T-helper 1 cell treated with Interleukin-12 subunit alpha and Interleukin-12 subunit beta and Interleukin-4 antibody, amounts not matched to agents 30 μg/mL and 1 μg/mL, for 36 hours (primary cell): Measurements from ENCODE around the gene PSMD13.
"Not testable (repeated sequence)": the region's sequence is repeated elsewhere in the genome, so short reads cannot be mapped to it uniquely, and the experiment has no call there.

Experiments used
- H3K27ac Mint-ChIP-seq: one replicate; pipeline ENCODE4 v1.8.0; 2021; ENCODE audit warnings: mild to moderate bottlenecking, mixed read lengths
- H3K27me3 Mint-ChIP-seq: one replicate; pipeline ENCODE4 v1.8.0; 2021; ENCODE audit warnings: low read depth, mixed read lengths
- H3K36me3 Mint-ChIP-seq: one replicate; pipeline ENCODE4 v1.8.0; 2021; ENCODE audit warnings: low read depth, mixed read lengths
- H3K4me1 Mint-ChIP-seq: one replicate; pipeline ENCODE4 v1.8.0; 2021; ENCODE audit warnings: low read depth, mixed read lengths
- H3K4me3 Mint-ChIP-seq: one replicate; pipeline ENCODE4 v1.8.0; 2021; ENCODE audit warnings: mild to moderate bottlenecking, moderate library complexity, mixed read lengths
- H3K9me3 Mint-ChIP-seq: one replicate; pipeline ENCODE4 v1.8.0; 2021; ENCODE audit warnings: mixed read lengths

PSMD13 gene

GRCh38 chr11:286977-287820, 50.4 kb downstream of the PSMD13 start:
- H3K4me1 Mint-ChIP-seq: peaks cover 34% of the 10 kb centered on the region
- peaks cover 18% of the 10 kb centered on the region for H3K27me3 Mint-ChIP-seq
- H3K4me3 Mint-ChIP-seq: peak overlapping the region; percentile 98
- H3K27ac Mint-ChIP-seq: peak overlapping the region; percentile 97
- not testable (repeated sequence) for H3K9me3 Mint-ChIP-seq
- H3K36me3 Mint-ChIP-seq: peaks cover 29% of the 10 kb centered on the region

GRCh38 chr11:287821-288477, 51.2 kb downstream of the PSMD13 start:
- Mint-ChIP-seq H3K36me3 (peaks cover 21% of the 10 kb centered on the region), H3K4me1 (peaks cover 26% of the 10 kb centered on the region)

GRCh38 chr11:288478-289397, 52.0 kb downstream of the PSMD13 start, which contains the start of gene PGGHG:
Gene PGGHG, plus strand, starts transcription at chr11:289126. Its CDS starts 691 bp downstream, at chr11:289817.
- no peaks in the 10 kb centered on the region for H3K9me3 Mint-ChIP-seq

More at GRCh38 chr11:287821-288477, 51.2 kb downstream of the PSMD13 start:
- peaks cover 11% of the 10 kb centered on the region for H3K27me3 Mint-ChIP-seq
- H3K27ac Mint-ChIP-seq: peak overlapping the region; percentile 97
- peak overlapping the region; percentile 98 for H3K4me3 Mint-ChIP-seq
- H3K9me3 Mint-ChIP-seq: no peaks in the 10 kb centered on the region

GRCh38 chr11:289398-289711, 52.6 kb downstream of the PSMD13 start:
- no peak overlapping the region for H3K27ac Mint-ChIP-seq
- H3K4me3 Mint-ChIP-seq: peak overlapping the region; percentile 72
- peaks cover 15% of the 10 kb centered on the region for H3K36me3 Mint-ChIP-seq
- H3K27me3 Mint-ChIP-seq: peaks cover 9% of the 10 kb centered on the region
- no peaks in the 10 kb centered on the region for H3K9me3 Mint-ChIP-seq
- peaks cover 19% of the 10 kb centered on the region for H3K4me1 Mint-ChIP-seq

More at GRCh38 chr11:288478-289397, 52.0 kb downstream of the PSMD13 start, which contains the start of gene PGGHG:
- H3K4me1 Mint-ChIP-seq: peaks cover 21% of the 10 kb centered on the region
- H3K4me3 Mint-ChIP-seq: peak within 1 kb of the TSS; percentile 98
- peak within 1 kb of the TSS; percentile 97 for H3K27ac Mint-ChIP-seq
- H3K36me3 Mint-ChIP-seq: peaks cover 16% of the 10 kb centered on the region
- peaks cover 9% of the 10 kb centered on the region for H3K27me3 Mint-ChIP-seq

GRCh38 chr11:289712-290620, 53.2 kb downstream of the PSMD13 start:
- H3K36me3 Mint-ChIP-seq: peaks cover 15% of the 10 kb centered on the region
- H3K27me3 Mint-ChIP-seq: peaks cover 9% of the 10 kb centered on the region
- H3K4me3 Mint-ChIP-seq: peak overlapping the region; percentile 72
- peak overlapping the region; percentile 67 for H3K27ac Mint-ChIP-seq
- H3K9me3 Mint-ChIP-seq: no peaks in the 10 kb centered on the region
- H3K4me1 Mint-ChIP-seq: peaks cover 19% of the 10 kb centered on the region

GRCh38 chr11:290621-291231, 54.0 kb downstream of the PSMD13 start:
- Mint-ChIP-seq H3K36me3 (peaks cover 11% of the 10 kb centered on the region), H3K27me3 (peaks cover 9% of the 10 kb centered on the region), H3K9me3 (no peaks in the 10 kb centered on the region), H3K27ac (peak overlapping the region; percentile 8), H3K4me3 (peak overlapping the region; percentile 72), H3K4me1 (peaks cover 19% of the 10 kb centered on the region)

GRCh38 chr11:291281-292210, 54.8 kb downstream of the PSMD13 start:
- H3K4me1 Mint-ChIP-seq: peaks cover 18% of the 10 kb centered on the region
- H3K36me3 Mint-ChIP-seq: peaks cover 10% of the 10 kb centered on the region
- peaks cover 6% of the 10 kb centered on the region for H3K27me3 Mint-ChIP-seq
- H3K4me3 Mint-ChIP-seq: peak overlapping the region; percentile 72
- no peaks in the 10 kb centered on the region for H3K9me3 Mint-ChIP-seq
- peak overlapping the region; percentile 15 for H3K27ac Mint-ChIP-seq

GRCh38 chr11:292211-293121, 55.7 kb downstream of the PSMD13 start:
- Mint-ChIP-seq H3K27ac (no peak overlapping the region), H3K27me3 (no peaks in the 10 kb centered on the region), H3K4me3 (no peak overlapping the region), H3K9me3 (no peaks in the 10 kb centered on the region), H3K4me1 (peaks cover 16% of the 10 kb centered on the region), H3K36me3 (peaks cover 10% of the 10 kb centered on the region)

GRCh38 chr11:293271-293851, 56.6 kb downstream of the PSMD13 start:
- Mint-ChIP-seq H3K9me3 (no peaks in the 10 kb centered on the region), H3K4me1 (peaks cover 14% of the 10 kb centered on the region), H3K27ac (no peak overlapping the region), H3K36me3 (peaks cover 7% of the 10 kb centered on the region), H3K4me3 (no peak overlapping the region), H3K27me3 (no peaks in the 10 kb centered on the region)

- Mint-ChIP-seq H3K9me3 (no peaks in the 10 kb centered on the region), H3K36me3 (peaks cover 7% of the 10 kb centered on the region), H3K27me3 (no peaks in the 10 kb centered on the region), H3K27ac (no peak overlapping the region), H3K4me1 (peaks cover 14% of the 10 kb centered on the region), H3K4me3 (no peak overlapping the region)
Observed at GRCh38 chr11:293852-294661, 57.3 kb downstream of the PSMD13 start.

- Mint-ChIP-seq H3K4me3 (no peak overlapping the region), H3K9me3 (no peaks in the 10 kb centered on the region), H3K27me3 (no peaks in the 10 kb centered on the region), H3K4me1 (peaks cover 14% of the 10 kb centered on the region), H3K27ac (no peak overlapping the region), H3K36me3 (peaks cover 7% of the 10 kb centered on the region)
Observed at GRCh38 chr11:294780-295179, 58.0 kb downstream of the PSMD13 start.
